ENCODE data around the gene MRPS12. TPM values are rescaled to one million over a fixed set of nuclear protein-coding genes. Genes with fewer than 3 reads are reported as not detected.

The MRPS12 gene
- total RNA-seq, 1 donor from 2014 or later, result 67.6 TPM

DNA sequence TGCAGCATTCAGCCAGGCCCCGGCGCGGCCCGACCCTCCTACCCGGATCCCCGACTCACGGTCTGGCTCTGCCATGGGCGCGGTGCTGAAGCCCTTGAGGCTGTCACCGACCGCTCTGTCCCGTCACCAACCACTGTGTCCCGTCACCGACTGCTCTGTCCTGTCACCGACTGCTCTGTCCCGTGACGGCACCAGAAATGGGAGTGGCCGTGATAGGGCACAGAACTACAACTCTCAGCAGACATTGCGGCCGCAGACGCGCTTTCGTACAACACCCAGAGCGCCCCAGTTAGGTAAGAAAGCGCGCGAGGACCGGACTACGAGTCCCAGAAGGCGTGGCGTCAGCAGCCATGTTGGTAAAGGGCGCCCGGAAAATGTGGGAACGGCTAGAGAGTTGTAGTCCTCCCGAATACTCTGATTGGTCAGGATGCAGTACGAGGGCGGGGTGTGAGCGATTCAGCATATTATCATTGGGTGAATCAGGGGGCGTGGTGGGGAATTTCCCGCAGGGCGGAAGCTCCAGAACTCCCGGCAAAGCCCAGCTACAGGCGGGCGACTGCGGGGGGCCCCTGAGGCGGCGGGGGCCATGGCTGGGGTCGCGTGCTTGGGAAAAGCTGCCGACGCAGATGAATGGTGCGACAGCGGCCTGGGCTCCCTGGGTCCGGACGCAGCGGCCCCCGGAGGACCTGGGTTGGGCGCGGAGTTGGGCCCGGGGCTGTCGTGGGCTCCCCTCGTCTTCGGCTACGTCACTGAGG is 31.1 kb upstream of the MRPS12 start, which contains the start of the genes NFKBIB and SIRT2:
TSS of gene NFKBIB (plus strand) at position 523 of the 755 bp plus-strand sequence. CDS start at position 587, 64 bp downstream.
TSS of gene SIRT2 (minus strand) at position 172 of the 755 bp plus-strand sequence. CDS start at position 75, 97 bp downstream.
- peaks cover under 1% of the 10 kb centered on the region for H3K36me3 ChIP-seq
- peak within 1 kb of the TSS; percentile 92 for H3K27ac ChIP-seq (replicated peaks)
- H3K4me3 ChIP-seq, result peak within 1 kb of the TSS; percentile 94
- H3K9me3 ChIP-seq (replicated peaks), result no peaks in the 10 kb centered on the region
- peaks cover 45% of the 10 kb centered on the region for H3K4me1 ChIP-seq
- intact Hi-C loops (cut with micrococcal nuclease), result no loop called here
- TF ChIP-seq, protein P1, sequence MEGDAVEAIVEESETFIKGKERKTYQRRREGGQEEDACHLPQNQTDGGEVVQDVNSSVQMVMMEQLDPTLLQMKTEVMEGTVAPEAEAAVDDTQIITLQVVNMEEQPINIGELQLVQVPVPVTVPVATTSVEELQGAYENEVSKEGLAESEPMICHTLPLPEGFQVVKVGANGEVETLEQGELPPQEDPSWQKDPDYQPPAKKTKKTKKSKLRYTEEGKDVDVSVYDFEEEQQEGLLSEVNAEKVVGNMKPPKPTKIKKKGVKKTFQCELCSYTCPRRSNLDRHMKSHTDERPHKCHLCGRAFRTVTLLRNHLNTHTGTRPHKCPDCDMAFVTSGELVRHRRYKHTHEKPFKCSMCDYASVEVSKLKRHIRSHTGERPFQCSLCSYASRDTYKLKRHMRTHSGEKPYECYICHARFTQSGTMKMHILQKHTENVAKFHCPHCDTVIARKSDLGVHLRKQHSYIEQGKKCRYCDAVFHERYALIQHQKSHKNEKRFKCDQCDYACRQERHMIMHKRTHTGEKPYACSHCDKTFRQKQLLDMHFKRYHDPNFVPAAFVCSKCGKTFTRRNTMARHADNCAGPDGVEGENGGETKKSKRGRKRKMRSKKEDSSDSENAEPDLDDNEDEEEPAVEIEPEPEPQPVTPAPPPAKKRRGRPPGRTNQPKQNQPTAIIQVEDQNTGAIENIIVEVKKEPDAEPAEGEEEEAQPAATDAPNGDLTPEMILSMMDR (IDR thresholded peaks at IDR 0.05; ENCODE audit: borderline replicate concordance), result no peak
- no peaks in the 10 kb centered on the region for H3K27me3 ChIP-seq (ENCODE audit: low read depth)
- peak; percentile 100 for DNase-seq

DNA sequence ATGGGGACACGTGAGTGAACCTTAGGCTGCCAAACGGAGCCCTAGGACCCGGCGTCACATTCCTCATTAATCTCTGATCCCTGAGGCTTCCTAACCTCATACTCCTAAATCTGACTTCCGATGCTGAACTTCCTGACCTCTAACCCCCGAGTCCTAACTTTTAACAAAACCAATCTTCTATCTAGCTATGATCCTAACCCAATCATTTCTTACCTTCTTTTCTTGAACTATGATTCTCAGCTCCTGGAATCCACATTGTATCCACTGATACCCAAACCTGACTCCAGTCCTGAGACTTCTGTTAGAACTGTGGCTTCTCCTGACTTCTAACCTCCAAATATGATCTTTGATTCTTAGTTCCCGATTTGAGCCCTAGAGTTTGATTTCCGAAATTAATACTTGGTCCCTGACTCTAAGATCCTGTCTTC is 30.5 kb upstream of the MRPS12 start:
- no peaks in the 10 kb centered on the region for H3K27me3 ChIP-seq (ENCODE audit: low read depth)
- peaks cover 6% of the 10 kb centered on the region for H3K36me3 ChIP-seq
- TF ChIP-seq, protein P1 (IDR thresholded peaks at IDR 0.05; ENCODE audit: borderline replicate concordance), result no peak
- peak overlapping the region; percentile 94 for H3K4me3 ChIP-seq
- H3K27ac ChIP-seq (replicated peaks), result peak overlapping the region; percentile 92
- no peak for DNase-seq
- intact Hi-C loops (cut with micrococcal nuclease), result no loop called here
- no peaks in the 10 kb centered on the region for H3K9me3 ChIP-seq (replicated peaks)
- H3K4me1 ChIP-seq, result peaks cover 39% of the 10 kb centered on the region

DNA sequence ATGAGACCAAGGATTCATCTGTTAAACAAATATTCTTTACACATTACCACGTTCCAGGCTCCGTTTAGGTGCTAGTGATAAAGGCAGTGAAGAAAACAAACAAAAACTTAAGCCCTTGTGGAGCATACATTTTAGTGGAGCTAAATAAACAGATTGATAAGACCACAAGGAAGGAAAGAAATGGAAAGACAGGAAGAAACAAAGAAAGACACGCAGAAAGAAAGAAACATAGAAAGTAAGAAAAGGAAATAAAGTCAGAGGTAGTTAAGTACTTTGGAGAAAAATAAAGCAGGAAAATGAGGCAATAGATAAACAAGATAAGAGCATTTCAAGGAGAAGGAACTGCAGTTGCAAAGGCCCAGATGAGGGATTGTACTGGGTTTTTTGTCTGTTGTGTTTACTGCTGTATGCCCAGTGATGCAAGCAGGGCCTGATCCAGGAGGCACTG is 30.0 kb upstream of the MRPS12 start:
- Histone ChIP-seq H3K27me3 (ENCODE audit: low read depth) (no peaks in the 10 kb centered on the region), H3K27ac (replicated peaks) (no peak overlapping the region), H3K36me3 (peaks cover 12% of the 10 kb centered on the region), H3K4me3 (peak overlapping the region; percentile 94), H3K9me3 (replicated peaks) (no peaks in the 10 kb centered on the region), H3K4me1 (peaks cover 37% of the 10 kb centered on the region)
- intact Hi-C loops (cut with micrococcal nuclease), result no loop called here
- TF ChIP-seq, protein P1 (IDR thresholded peaks at IDR 0.05; ENCODE audit: borderline replicate concordance), result no peak
- no peak for DNase-seq

DNA sequence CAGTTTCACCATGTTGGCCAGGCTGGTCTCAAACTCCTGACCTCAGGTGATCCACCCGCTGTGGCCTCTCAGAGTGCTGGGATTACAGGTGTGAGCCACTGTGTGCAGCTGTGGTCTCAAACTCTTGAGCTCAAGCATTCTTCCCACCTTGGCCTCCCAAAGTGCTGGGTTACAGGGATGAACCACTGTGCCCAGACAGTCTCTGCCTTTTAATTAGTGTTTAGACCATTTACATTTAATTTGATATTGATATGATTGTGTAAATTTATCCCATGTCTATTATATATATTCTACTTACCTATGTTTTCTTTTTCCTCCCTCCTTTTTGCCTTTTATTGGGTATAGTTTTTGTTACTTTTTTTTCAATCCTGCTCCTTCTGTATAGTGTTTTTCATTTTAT is 29.1 kb upstream of the MRPS12 start:
- Histone ChIP-seq H3K4me3 (no peak overlapping the region), H3K36me3 (peaks cover 18% of the 10 kb centered on the region), H3K27ac (replicated peaks) (no peak overlapping the region), H3K4me1 (peaks cover 37% of the 10 kb centered on the region), H3K9me3 (replicated peaks) (no peaks in the 10 kb centered on the region), H3K27me3 (ENCODE audit: low read depth) (no peaks in the 10 kb centered on the region)
- intact Hi-C loops (cut with micrococcal nuclease), result no loop called here
- no peak for DNase-seq
- TF ChIP-seq, protein P1 (IDR thresholded peaks at IDR 0.05; ENCODE audit: borderline replicate concordance), result no peak

DNA sequence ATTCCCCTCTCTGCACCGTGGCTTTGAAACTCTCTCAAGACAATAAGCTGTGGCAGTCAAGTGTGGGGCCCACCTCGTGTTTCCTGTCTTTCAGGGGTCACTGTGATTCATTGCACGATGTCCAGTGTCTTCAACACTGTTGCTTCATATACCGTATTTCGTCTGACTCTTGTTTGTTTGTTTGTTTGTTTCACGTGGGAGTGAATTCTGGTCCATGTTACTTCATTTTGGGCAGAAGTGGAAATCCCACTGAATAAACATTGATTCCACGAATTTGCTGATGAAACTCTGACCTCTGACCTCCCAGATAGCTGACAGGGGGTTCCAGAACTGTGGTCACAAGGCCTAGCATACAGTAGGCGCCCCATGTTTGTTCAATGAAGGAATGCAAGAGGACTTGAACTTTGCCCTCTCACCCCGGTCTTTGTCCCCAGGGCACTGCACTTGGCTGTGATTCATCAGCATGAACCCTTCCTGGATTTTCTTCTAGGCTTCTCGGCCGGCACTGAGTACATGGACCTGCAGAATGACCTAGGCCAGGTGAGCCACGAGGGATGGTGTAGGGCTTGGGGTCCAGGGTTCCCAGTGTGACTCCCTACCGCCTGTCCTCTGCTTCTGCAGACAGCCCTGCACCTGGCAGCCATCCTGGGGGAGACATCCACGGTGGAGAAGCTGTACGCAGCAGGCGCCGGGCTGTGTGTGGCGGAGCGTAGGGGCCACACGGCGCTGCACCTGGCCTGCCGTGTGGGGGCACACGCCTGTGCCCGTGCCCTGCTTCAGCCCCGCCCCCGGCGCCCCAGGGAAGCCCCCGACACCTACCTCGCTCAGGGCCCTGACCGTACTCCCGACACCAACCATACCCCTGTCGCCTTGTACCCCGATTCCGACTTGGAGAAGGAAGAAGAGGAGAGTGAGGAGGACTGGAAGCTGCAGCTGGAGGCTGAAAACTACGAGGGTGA is 25.9 kb upstream of the MRPS12 start:
- Histone ChIP-seq H3K27ac (replicated peaks) (no peak overlapping the region), H3K9me3 (replicated peaks) (no peaks in the 10 kb centered on the region), H3K27me3 (ENCODE audit: low read depth) (no peaks in the 10 kb centered on the region), H3K4me3 (no peak overlapping the region), H3K36me3 (peaks cover 42% of the 10 kb centered on the region), H3K4me1 (peaks cover 14% of the 10 kb centered on the region)
- intact Hi-C loops (cut with micrococcal nuclease), result no loop called here
- DNase-seq, result no peak
- TF ChIP-seq, protein P1 (IDR thresholded peaks at IDR 0.05; ENCODE audit: borderline replicate concordance), result no peak
